Posterior vena cava (tissue), 2 donors: ENCODE results near the gene LVRN. TPM values are rescaled to one million over a fixed set of nuclear protein-coding genes. Genes with fewer than 3 reads are reported as not detected.
"Not testable (repeated sequence)": the region's sequence is repeated elsewhere in the genome, so short reads cannot be mapped to it uniquely, and the experiment has no call there.

ENCODE experiments used
- DNase-seq: peaks from one replicate; pipeline ENCODE4 v3.0.0-alpha.2; 2020; ENCODE audit warnings: low spot score
- intact Hi-C, 2 donors: fragments of 100-400 bp; cut with DNase I; formaldehyde crosslinking; loops; one replicate each; pipeline versions ENCODE4 v1.14.1 to v1.14.2; 2022 to 2023
- long read RNA-seq, 2 donors: library from polyadenylated mRNA; unstranded; transcript quantifications; one replicate each; pipeline ENCODE4 v2.0.0, GENCODE V29; 2020 to 2021
- total RNA-seq, 2 donors: library from RNA; stranded (reverse); fragmentation: NEBNext Ultra II Directional; extraction: Animal tissue kit (Norgen Biotek cat#: 25700); gene quantifications; one replicate each; pipeline ENCODE4 v1.2.1, GENCODE V29; 2021
- donor health status: DM: yes; HTN: yes; CAD: no.
- donor health status: DM: yes; HTN: yes; CAD: no.

The LVRN gene, protein sequence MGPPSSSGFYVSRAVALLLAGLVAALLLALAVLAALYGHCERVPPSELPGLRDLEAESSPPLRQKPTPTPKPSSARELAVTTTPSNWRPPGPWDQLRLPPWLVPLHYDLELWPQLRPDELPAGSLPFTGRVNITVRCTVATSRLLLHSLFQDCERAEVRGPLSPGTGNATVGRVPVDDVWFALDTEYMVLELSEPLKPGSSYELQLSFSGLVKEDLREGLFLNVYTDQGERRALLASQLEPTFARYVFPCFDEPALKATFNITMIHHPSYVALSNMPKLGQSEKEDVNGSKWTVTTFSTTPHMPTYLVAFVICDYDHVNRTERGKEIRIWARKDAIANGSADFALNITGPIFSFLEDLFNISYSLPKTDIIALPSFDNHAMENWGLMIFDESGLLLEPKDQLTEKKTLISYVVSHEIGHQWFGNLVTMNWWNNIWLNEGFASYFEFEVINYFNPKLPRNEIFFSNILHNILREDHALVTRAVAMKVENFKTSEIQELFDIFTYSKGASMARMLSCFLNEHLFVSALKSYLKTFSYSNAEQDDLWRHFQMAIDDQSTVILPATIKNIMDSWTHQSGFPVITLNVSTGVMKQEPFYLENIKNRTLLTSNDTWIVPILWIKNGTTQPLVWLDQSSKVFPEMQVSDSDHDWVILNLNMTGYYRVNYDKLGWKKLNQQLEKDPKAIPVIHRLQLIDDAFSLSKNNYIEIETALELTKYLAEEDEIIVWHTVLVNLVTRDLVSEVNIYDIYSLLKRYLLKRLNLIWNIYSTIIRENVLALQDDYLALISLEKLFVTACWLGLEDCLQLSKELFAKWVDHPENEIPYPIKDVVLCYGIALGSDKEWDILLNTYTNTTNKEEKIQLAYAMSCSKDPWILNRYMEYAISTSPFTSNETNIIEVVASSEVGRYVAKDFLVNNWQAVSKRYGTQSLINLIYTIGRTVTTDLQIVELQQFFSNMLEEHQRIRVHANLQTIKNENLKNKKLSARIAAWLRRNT
- 1 to 10 TPM; 1.5 to 3.7 TPM for total RNA-seq
- long read RNA-seq, donor 1, result 0 reads
- long read RNA-seq, donor 2, partial matches to known transcripts, result 0 of 1 reads
- long read RNA-seq, donor 2, other reads (novel, unspliced or antisense), result 1 of 1 reads

DNA sequence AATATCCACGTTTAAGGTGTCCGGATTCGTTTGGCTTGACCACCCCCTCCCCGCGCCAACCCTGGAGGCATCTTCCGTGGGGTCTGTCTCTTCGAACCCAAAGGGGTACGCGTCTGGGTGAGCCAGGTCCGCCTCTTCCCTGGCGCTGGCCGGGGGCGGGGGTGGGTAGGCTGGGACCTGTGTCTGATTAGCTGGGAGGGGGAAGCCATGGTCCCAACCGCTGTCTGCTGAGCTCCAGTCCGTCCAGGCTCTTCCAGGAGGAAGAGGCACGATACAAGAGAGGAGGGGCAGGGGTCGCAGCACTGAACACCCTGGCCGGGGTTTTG lies at the start of gene LVRN:
LVRN (plus strand) TSS at position 237 of the 326 bp plus-strand sequence. CDS start 143 bp downstream, outside the sequence.
- intact Hi-C loops, result no loop called here

DNA sequence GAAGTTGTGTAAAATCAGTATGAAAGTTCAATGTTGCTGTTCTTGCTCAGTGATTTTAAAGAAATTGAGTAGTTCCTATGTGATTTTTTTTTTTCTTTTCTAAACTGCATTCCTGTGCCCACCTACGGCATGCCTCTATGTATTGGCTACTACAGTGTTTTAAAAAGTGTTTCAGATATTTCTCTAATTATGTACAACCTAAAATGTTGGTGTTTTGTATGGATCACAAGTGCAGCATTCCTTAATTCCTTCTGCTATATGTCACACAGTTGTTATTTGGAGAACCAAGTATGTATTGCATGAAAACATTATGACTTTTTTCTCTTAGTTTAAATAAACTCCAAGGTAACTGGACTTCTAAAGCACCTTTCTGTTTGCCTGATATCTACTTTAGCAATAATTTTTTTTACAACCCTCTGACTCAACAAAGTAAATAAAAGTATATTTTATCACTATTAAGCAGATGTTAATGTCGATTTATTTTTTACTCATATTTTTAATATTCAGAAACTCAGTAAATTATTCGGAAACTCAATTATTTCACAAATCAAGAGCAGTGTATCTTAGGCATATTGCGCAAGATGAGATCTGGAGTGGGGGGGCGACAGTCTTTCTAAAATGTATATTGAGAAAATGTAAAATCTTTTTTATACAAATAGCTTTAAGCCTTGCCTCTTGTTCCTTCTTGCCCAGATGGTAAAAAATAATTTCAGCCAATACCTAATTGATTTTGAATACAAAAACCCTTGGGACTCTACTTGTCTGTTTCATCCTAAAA lies 48.5 kb upstream of the LVRN start:
- intact Hi-C loops, DNase-seq: not testable (repeated sequence)

More for the DNA sequence above, at the start of gene LVRN:
- no peak for DNase-seq

DNA sequence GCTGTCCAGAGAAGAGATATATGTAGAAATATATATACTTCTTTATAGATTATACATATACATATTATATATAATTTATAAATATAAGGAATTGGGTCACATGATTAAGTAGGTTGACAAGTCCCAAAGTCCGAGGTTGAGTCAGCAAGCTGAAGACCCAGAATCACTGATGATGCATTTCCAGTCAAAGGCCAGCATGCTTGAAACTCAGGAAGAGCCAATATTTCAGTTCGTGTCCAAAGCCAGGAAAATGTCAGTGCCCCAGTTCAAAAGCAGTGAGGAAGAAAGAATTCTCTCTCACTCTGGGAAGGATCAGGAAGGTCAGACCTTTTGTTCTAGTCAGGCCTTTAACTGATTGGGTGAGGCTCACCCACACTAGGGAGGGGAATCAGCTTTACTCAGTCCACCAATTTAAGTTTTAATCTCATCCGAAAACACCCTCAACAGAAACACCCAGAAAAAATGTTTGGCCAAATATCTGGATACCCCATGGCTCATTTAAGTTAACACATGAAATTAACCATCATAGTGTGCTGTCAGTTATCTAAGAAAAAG lies 42.0 kb upstream of the LVRN start:
- intact Hi-C loops, result no loop called here
- no peak for DNase-seq

DNA sequence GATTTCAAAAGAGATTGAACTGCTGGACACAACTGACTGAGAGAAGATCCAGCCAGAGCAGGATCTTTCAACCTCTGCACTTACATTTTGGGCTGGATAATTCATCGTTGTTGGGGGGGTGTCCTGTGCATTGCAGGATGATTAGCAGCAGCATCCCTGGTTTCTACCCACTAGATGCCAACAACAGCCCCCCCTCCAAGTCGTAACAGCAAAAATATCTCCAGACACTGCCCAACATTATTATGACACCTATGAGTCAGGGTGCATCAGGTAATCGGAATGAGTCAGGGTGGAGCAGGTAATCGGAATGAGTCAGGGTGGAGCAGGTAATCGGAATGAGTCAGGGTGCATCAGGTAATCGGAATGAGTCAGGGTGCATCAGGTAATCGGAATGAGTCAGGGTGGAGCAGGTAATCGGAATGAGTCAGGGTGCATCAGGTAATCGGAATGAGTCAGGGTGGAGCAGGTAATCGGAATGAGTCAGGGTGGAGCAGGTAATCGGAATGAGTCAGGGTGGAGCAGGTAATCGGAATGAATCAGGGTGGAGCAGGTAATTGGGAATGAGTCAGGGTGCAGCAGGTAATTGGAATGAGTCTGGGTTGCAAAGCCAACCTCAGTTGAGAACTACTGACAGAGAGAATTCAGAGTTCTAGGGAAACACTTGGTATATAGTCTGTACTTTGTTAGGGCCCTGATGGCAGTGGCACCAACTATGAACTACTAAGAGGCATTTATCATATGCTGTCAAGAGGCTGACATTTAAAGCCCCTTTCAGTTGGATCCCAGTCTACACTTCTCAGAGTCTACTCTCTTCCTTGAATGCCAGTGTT lies 33.5 kb upstream of the LVRN start:
- DNase-seq, intact Hi-C loops: not testable (repeated sequence)

DNA sequence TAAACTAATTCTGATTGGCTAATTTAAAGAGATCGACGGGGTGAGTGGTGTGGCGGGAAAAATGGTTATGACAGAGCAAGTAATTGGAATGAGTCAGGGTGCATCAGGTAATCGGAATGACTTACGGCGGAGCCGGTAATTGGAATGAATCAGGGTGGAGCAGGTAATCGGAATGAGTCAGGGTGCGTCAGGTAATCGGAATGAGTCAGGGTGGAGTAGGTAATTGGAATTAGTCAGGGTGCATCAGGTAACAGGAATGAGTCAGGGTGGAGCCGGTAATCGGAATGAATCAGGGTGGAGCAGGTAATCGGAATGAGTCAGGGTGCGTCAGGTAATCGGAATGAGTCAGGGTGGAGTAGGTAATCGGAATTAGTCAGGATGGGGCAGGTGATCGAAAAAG lies 32.1 kb upstream of the LVRN start:
- DNase-seq, intact Hi-C loops: not testable (repeated sequence)

DNA sequence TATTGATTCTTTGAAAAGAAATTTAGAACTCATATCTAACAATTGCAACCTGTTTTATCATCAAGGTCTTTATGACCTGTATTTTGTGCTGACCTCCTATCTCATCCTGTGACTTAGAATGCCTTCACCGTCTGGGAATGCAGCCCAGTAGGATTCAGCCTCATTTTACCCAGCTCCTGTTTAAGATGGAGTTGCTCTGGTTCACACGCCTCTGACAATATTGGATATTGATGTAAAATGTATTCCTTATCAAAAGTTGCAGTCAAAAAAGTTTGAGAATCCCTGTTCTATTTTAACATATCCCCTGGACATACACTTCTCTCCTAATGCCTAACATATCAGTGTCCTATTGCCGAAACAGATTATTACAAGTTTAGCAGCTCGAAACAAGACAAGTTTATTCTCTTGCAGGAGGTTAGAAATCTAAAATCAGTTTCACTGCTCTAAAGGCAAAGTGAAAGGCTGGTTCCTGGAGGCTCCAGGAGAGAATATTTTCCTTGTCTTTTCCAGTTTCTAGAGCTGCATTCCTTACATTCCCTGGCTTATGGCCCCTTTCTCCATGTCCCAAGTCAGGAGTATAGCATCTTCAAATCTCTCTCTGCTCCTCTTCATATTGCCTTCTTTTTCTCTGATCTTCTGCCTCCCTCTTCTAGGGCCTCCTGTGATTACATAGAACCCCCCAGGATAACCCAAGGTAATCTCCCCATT lies 31.5 kb upstream of the LVRN start:
- intact Hi-C loops, result no loop called here
- no peak for DNase-seq

DNA sequence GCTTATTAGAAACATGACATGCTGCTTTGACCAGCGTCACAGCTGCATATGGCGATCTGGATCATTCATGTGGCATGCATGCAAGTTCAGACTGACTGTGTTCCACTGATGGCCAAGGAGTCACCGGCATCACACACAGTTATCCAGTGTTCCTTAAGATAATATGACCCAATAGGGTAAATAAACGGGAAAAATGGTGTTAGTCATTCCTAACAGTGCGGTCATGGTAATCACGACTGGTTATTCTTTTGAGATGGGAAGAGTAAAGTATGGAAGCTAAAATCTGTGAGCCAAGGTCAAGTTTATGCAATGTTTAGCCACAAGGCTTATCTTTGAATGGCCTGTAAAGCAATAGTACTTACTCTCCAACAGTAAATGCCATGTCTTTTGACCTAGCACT lies 29.3 kb upstream of the LVRN start:
- no peak for DNase-seq
- intact Hi-C loops, result no loop called here

DNA sequence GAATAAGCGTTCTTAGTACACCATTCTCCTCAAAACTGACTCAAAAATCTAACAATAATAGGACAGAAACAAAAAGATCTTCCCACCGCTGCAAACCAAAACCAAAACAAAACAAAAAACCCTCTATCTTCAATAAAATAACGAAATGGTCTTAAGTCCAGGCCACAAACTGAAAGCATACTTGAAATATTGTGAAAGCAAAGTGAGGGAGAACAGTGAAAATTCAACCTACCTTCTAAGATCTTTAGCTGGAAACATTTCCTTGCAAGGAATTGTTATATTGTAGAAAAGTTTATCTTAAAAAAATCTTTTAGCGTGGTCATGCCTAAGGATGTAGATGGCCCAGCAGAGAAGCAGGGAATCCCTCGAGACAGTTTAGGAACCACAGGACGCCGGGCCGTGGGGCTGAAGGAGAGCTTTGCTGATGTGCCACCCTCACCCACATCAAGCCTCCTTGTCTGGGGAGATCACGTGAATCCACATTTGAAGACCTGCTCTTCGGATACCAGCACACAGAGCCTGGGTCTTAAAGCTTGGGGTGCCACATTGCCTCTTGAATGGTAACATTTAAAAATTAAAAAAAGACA lies 27.8 kb upstream of the LVRN start:
- intact Hi-C loops, result no loop called here
- no peak for DNase-seq

DNA sequence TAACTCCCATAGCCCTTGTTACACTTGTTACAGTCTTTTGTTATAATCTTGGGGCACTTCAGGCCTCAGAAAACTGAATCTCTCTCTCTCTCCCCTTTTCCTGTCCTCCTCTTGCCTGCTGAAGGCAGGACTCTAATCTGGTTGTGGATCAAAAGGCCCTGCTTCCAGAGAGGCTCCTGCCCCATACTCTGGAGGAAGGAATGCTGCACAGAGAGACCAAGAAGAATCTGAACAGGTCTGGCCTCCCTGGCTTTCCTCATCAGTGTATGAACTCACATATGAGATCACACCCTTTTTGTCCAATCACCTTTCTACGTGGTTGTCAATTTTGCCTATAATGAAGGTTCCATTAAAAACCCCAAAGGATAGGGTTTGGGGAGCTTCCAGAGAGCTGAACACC lies 26.2 kb upstream of the LVRN start:
- intact Hi-C loops, result no loop called here

DNA sequence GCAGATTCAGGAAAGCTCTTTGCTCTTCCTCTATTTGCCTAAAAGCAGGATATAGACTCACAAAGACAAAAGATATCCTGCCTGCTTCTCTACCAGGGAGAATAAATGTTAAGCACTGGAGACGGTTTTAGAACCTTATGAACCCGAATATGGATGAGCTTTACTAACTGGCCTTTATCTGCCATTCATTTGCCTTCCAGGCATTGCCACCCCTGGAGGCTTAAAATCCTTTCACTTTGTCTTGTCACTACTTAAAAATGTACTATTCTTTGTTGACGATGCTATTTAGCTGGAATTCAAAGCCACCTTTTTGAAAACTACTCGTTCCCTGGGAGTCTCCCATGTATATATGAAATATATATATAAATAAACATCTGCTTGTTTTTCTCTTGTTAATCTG lies 23.2 kb upstream of the LVRN start:
- intact Hi-C loops, result no loop called here
- no peak for DNase-seq

More for the DNA sequence above, 26.2 kb upstream of the LVRN start:
- no peak for DNase-seq

DNA sequence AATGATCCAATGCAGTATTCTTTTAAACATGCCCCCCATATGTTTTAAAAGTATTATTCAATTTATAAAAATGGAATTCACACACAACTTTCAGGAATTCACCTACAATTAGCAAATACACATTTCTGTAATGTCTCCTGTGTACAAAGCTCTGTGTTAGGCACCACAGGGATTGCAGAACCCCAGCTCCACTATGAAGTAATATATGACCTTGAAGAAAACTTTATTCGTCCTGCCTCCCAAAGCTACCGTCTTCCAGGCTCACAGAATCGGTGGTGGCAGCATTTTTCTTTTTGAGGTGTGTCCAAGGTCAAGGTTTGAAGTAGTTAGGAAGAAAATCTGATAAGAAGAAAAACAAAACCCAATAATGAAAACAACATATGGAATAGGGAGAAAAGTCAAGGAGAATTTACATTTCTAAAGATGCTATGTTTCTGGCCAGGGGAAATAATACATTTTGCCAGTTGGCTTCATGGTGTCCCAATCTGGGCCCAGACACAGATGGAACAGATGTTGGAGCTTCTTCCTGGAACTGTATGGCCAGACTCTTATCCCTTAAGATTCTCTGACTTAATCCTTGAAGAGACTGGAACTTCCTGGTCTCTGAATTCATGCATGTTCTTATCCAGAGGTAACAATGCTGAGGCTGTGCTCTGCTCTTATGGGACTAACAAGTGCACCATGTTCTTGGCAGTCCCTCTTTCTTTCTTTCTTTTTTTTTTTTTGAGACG lies 22.0 kb upstream of the LVRN start:
- no peak for DNase-seq
- intact Hi-C loops, result no loop called here

DNA sequence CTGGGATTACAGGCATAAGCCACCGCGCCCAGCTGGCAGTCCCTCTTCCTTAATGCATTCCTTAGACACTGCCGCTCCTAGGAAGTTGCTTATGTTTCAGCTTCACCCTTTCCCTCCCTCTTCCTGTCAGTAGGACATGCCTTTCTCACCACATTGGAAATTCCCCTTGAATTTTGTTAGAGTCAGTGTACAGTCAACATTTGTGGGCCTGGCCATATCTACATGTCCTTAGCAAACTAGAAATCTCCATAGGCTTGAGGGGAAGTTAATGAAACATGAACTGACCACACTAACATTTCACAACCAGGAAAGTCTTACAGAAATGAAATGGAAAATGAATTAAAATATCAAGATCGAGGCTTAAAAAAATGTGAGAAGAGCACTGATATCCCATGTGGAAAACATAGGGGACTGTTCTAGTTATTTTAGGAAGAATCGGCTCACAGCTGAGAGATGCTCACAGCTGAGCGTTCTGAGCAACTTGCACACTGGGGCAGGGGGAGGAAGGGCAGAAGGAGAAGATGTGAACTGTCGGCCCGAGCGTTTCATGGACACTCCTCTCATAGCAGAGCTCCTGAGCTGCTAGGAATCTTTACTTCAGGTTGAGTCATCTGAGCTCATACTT lies 21.1 kb upstream of the LVRN start:
- intact Hi-C loops, result no loop called here
- no peak for DNase-seq

DNA sequence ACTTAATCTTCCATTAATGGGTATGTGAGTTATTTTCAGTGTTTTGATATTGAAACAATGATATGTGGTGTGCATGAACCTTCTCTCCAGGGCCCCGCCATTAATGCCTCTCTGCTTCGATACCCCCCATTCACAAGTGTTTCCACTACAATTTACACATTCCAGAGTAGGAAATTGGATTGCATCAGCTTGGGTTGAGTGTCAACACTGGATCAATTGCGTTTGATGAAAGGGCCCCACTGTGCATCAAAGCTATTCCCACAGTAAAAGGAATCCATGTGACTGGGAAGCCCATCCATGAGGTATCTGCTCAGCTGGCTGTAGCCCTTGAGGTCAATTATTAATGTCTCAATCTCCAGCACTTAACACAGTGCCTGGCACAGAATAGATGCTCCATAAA lies 17.8 kb upstream of the LVRN start:
- DNase-seq, result no peak
- intact Hi-C loops, result no loop called here

DNA sequence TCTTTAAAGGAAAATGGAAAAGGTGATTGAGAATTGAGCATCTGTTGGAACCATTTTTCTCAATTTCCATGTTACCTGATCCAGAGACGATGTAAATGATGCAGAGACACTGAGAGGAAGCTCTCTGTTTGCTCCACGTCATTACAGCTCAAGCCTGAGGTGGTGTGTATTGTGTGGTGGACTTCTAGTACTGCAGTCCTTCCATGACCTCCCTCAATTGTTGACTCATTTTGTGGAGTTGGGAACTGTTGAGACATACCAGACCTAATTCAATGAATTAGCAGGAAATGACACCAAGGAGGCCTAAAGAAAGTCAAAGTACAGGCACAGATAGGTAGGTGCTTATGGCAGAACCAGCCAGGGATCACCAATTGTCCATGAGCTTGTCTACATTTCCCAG lies 15.6 kb upstream of the LVRN start:
- no peak for DNase-seq
- intact Hi-C loops, result no loop called here

DNA sequence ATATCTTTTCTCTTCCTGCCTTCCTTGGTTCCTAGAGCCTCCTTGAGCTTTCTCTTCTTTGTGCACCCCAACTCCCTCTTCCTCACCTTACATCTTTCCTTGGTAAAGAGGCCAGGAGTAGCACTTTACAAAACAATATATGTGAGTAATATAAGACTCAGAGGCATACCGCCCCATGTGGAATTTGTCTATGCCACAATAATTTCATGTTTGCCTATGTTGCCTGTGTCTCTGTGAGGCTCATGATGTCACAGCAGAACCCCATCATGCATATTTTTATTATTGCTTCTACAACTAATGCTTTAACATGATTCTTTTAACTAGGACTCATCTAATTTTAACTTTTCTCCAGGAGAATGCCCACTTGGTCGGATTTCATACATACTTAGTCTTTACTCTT lies 15.0 kb upstream of the LVRN start:
- intact Hi-C loops, result no loop called here
- no peak for DNase-seq

DNA sequence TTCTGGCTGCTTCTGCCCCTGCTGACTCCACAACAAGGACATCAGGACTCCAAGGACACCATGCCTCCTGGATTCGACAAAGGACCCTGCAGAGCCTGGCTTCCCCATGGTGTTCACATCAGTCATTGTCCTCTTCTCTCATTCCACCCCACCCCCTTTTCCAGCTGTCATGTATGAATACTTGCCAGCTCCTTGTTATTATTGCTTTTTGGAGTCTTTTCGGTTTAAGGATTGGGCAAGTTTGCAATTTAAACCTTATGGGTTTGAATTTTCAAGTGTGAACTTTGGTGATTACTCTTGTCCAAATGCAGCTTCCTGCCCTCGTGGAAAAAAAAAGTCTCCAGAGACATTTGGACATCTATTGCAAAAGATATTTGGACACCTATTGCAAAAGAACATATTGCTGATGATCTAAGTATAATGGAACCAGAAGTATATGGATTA lies 14.2 kb upstream of the LVRN start:
- intact Hi-C loops, result no loop called here

More for the DNA sequence above, 14.2 kb upstream of the LVRN start:
- DNase-seq, result no peak
